Measurements from ENCODE around the gene KCTD7. TPM values are rescaled to one million over a fixed set of nuclear protein-coding genes. Genes with fewer than 3 reads are reported as not detected.

KCTD7 gene
- total and polyA plus RNA-seq, 2 of the 13 experiments (the other 11 are each of a cell fraction or from before 2014, with no cell fraction given): 7.3 to 13.5 TPM

DNA sequence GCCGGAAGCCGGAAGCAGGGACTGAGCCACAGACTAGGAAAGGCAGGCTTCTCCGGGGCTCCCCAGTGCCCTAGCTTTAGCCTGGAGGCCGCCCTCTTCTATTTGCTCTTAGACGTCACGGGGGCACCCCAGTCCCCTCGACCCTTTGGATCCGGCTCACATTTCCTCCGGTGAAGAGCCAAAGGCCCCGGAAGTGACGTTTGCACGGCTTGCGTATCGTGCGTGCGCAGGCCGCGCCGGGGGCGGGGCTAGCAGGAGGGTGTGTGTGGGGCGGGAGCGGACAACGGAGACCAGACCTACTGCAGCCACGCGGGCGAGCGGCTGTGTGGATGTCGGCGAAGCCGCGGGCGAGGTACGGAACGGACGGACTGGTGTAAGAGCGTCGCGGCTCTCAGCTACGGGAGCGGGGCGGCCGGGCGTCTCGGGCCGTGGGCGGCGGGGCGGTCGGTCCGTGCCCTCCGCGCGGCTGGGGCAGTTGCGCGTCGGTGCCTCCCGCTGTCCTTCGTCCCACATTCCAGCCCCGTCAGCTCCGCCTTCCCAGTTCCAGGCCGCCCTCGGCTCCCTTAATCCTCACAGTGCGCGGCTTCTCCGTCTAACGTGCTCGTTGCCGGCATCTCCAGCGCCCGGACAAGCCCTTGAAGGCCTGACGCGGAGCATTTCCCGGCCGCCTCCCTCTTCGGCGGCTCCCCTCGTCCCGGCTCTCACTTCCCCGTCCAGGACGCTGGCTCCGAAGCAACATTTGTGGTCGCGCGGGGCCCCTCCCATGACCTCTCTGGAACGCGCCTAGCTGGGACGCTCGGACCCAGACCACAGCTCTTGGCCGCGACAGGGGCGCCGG lies 25.8 kb downstream of the KCTD7 start (continued):
- TF ChIP-seq ZFP90 (CRISPR knock-in tag; IDR thresholded peaks at IDR 0.05; ENCODE audit: borderline replicate concordance): peak; percentile 32; the same call in 1 of the 2 replicates
- TF ChIP-seq MLX (CRISPR knock-in tag; IDR thresholded peaks at IDR 0.05): no peak; the same call in none of the 2 replicates
- TF ChIP-seq NFIB (CRISPR knock-in tag; IDR thresholded peaks at IDR 0.05; ENCODE audit: borderline replicate concordance): no peak
- TF ChIP-seq ZNF749 (CRISPR knock-in tag; IDR thresholded peaks at IDR 0.05; ENCODE audit: borderline replicate concordance): 0 out of 2 replicates have a peak, but pooled peaks have one; percentile 87
- TF ChIP-seq CHCHD3 (CRISPR knock-in tag; IDR thresholded peaks at IDR 0.05): peak; percentile 93; the same call in 1 of the 2 replicates
- no peak for TF ChIP-seq NCOA1 (CRISPR knock-in tag; IDR thresholded peaks at IDR 0.05)
- no peak; the same call in 1 of the 2 replicates for TF ChIP-seq ZNF460 (CRISPR knock-in tag; IDR thresholded peaks at IDR 0.05; ENCODE audit: borderline replicate concordance)
- TF ChIP-seq, protein P1, sequence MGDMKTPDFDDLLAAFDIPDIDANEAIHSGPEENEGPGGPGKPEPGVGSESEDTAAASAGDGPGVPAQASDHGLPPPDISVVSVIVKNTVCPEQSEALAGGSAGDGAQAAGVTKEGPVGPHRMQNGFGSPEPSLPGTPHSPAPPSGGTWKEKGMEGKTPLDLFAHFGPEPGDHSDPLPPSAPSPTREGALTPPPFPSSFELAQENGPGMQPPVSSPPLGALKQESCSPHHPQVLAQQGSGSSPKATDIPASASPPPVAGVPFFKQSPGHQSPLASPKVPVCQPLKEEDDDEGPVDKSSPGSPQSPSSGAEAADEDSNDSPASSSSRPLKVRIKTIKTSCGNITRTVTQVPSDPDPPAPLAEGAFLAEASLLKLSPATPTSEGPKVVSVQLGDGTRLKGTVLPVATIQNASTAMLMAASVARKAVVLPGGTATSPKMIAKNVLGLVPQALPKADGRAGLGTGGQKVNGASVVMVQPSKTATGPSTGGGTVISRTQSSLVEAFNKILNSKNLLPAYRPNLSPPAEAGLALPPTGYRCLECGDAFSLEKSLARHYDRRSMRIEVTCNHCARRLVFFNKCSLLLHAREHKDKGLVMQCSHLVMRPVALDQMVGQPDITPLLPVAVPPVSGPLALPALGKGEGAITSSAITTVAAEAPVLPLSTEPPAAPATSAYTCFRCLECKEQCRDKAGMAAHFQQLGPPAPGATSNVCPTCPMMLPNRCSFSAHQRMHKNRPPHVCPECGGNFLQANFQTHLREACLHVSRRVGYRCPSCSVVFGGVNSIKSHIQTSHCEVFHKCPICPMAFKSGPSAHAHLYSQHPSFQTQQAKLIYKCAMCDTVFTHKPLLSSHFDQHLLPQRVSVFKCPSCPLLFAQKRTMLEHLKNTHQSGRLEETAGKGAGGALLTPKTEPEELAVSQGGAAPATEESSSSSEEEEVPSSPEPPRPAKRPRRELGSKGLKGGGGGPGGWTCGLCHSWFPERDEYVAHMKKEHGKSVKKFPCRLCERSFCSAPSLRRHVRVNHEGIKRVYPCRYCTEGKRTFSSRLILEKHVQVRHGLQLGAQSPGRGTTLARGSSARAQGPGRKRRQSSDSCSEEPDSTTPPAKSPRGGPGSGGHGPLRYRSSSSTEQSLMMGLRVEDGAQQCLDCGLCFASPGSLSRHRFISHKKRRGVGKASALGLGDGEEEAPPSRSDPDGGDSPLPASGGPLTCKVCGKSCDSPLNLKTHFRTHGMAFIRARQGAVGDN (CRISPR knock-in tag; IDR thresholded peaks at IDR 0.05): peak; percentile 98
- TF ChIP-seq ETV6 (CRISPR knock-in tag; conservative IDR thresholded peaks at IDR 0.05): peak; percentile 56
- TF ChIP-seq CAMTA2 (CRISPR knock-in tag; IDR thresholded peaks at IDR 0.05; ENCODE audit: borderline replicate concordance): 0 out of 2 replicates have a peak, but pooled peaks have one; percentile 10
- TF ChIP-seq HMG20B (CRISPR knock-in tag; conservative IDR thresholded peaks at IDR 0.05): 0 out of 2 replicates have a peak, but pooled peaks have one; percentile 48
- TF ChIP-seq, protein P2, sequence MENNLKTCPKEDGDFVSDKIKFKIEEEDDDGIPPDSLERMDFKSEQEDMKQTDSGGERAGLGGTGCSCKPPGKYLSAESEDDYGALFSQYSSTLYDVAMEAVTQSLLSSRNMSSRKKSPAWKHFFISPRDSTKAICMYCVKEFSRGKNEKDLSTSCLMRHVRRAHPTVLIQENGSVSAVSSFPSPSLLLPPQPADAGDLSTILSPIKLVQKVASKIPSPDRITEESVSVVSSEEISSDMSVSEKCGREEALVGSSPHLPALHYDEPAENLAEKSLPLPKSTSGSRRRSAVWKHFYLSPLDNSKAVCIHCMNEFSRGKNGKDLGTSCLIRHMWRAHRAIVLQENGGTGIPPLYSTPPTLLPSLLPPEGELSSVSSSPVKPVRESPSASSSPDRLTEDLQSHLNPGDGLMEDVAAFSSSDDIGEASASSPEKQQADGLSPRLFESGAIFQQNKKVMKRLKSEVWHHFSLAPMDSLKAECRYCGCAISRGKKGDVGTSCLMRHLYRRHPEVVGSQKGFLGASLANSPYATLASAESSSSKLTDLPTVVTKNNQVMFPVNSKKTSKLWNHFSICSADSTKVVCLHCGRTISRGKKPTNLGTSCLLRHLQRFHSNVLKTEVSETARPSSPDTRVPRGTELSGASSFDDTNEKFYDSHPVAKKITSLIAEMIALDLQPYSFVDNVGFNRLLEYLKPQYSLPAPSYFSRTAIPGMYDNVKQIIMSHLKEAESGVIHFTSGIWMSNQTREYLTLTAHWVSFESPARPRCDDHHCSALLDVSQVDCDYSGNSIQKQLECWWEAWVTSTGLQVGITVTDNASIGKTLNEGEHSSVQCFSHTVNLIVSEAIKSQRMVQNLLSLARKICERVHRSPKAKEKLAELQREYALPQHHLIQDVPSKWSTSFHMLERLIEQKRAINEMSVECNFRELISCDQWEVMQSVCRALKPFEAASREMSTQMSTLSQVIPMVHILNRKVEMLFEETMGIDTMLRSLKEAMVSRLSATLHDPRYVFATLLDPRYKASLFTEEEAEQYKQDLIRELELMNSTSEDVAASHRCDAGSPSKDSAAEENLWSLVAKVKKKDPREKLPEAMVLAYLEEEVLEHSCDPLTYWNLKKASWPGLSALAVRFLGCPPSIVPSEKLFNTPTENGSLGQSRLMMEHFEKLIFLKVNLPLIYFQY (CRISPR knock-in tag; IDR thresholded peaks at IDR 0.05; ENCODE audit: borderline replicate concordance): peak; percentile 20; the same call in 1 of the 2 replicates
- peak; percentile 97 for TF ChIP-seq CREB1 (IDR thresholded peaks at IDR 0.05)
- peak; percentile 98 for TF ChIP-seq CREB1 (CRISPR knock-in tag; IDR thresholded peaks at IDR 0.05)
- peak; percentile 72; the same call in 1 of the 2 replicates for TF ChIP-seq ARHGAP35 (CRISPR knock-in tag; IDR thresholded peaks at IDR 0.05; ENCODE audit: borderline replicate concordance)
- no peak for TF ChIP-seq ZNF746 (CRISPR knock-in tag; IDR thresholded peaks at IDR 0.05)
- TF ChIP-seq XRCC5 (optimal IDR thresholded peaks at IDR 0.05; ENCODE audit: low read length): no peak
- TF ChIP-seq, protein P3, sequence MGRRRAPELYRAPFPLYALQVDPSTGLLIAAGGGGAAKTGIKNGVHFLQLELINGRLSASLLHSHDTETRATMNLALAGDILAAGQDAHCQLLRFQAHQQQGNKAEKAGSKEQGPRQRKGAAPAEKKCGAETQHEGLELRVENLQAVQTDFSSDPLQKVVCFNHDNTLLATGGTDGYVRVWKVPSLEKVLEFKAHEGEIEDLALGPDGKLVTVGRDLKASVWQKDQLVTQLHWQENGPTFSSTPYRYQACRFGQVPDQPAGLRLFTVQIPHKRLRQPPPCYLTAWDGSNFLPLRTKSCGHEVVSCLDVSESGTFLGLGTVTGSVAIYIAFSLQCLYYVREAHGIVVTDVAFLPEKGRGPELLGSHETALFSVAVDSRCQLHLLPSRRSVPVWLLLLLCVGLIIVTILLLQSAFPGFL (CRISPR knock-in tag; IDR thresholded peaks at IDR 0.05): no peak

All from HepG2 (cell line).